ENCODE data around the gene LGALS1. TPM values are rescaled to one million over a fixed set of nuclear protein-coding genes. Genes with fewer than 3 reads are reported as not detected.

The LGALS1 gene
- total RNA-seq, 6 experiments from 2014 or later: 34.7 to 267 (median 141) TPM

- 64% methylated on average over 9 of the region's 15 CpGs for WGBS (ENCODE audit: insufficient coverage, low coverage, low lambda C conversion rate, missing lambda C conversion rate)
- no peaks in the 10 kb centered on the region for H3K36me3 ChIP-seq
- H3K4me3 ChIP-seq: no peak overlapping the region
- no peak for TF ChIP-seq POLR2A (IDR thresholded peaks at IDR 0.05)
- no peak for TF ChIP-seq CTCF (IDR thresholded peaks at IDR 0.05)
- no peak overlapping the region for H3K27ac ChIP-seq
- intact Hi-C loops (cut with DNase I): loop anchor here in 1 of 2 donors (10.0 kb wide), 1 partner anchor 48 kb away; no protein-coding TSS in a partner anchor
- ATAC-seq (no peak), DNase-seq (no peak)
- no peaks in the 10 kb centered on the region for H3K9me3 ChIP-seq
- no peaks in the 10 kb centered on the region for H3K27me3 ChIP-seq
- H3K4me1 ChIP-seq: peaks cover 0 to 30% (median 10%) of the 10 kb centered on the region in 4 donors
Measured at GRCh38 chr22:37672206-37672919, 3.1 kb upstream of the LGALS1 start.

- intact Hi-C loops (cut with DNase I): loop anchor here in 1 of 2 donors (10.0 kb wide), 1 partner anchor 48 kb away; no protein-coding TSS in a partner anchor
- no peak for ATAC-seq
Measured at GRCh38 chr22:37672920-37673455, 2.4 kb upstream of the LGALS1 start.

GRCh38 chr22:37674248-37674647, 1.2 kb upstream of the LGALS1 start:
- DNase-seq: no peak
- TF ChIP-seq CTCF (IDR thresholded peaks at IDR 0.05) (no peak), POLR2A (IDR thresholded peaks at IDR 0.05) (no peak)
- H3K36me3 ChIP-seq: no peaks in the 10 kb centered on the region
- H3K4me1 ChIP-seq: peaks cover 0 to 30% (median 10%) of the 10 kb centered on the region in 4 donors
- H3K4me3 ChIP-seq: no peak overlapping the region
- peak overlapping the region; percentile 56 to 84 (median 64) for H3K27ac ChIP-seq
- 78% methylated on average over 5 of the region's 12 CpGs for WGBS (ENCODE audit: insufficient coverage, low coverage, low lambda C conversion rate, missing lambda C conversion rate)
- ATAC-seq: no peak
- intact Hi-C loops (cut with DNase I): loop anchor here in 1 of 2 donors (10.0 kb wide), 1 partner anchor 49 kb away; no protein-coding TSS in a partner anchor
- H3K27me3 ChIP-seq: no peaks in the 10 kb centered on the region
- no peaks in the 10 kb centered on the region for H3K9me3 ChIP-seq

More at GRCh38 chr22:37672920-37673455, 2.4 kb upstream of the LGALS1 start:
- Histone ChIP-seq H3K27ac (no peak overlapping the region), H3K4me1 (peaks cover 0 to 30% (median 10%) of the 10 kb centered on the region in 4 donors), H3K27me3 (no peaks in the 10 kb centered on the region), H3K9me3 (no peaks in the 10 kb centered on the region), H3K36me3 (no peaks in the 10 kb centered on the region), H3K4me3 (no peak overlapping the region)
- WGBS (ENCODE audit: insufficient coverage, low coverage, low lambda C conversion rate, missing lambda C conversion rate): 43% methylated on average over 2 of the region's 11 CpGs
- DNase-seq: no peak
- TF ChIP-seq POLR2A (IDR thresholded peaks at IDR 0.05): no peak
- TF ChIP-seq CTCF (IDR thresholded peaks at IDR 0.05): no peak

- peak overlapping the region; percentile 54 to 84 (median 84) for H3K27ac ChIP-seq
- no peaks in the 10 kb centered on the region for H3K36me3 ChIP-seq
- 7% methylated on average over 8 of the region's 17 CpGs for WGBS (ENCODE audit: insufficient coverage, low coverage, low lambda C conversion rate, missing lambda C conversion rate)
- H3K4me3 ChIP-seq: peak overlapping the region; percentile 41 to 62 (median 58)
- no peaks in the 10 kb centered on the region for H3K9me3 ChIP-seq
- DNase-seq (peak; percentile 77 to 96 (median 86)), ATAC-seq (peak; percentile 50 to 72 (median 67))
- intact Hi-C loops (cut with DNase I): loop anchor here in 1 of 2 donors (10.0 kb wide), 1 partner anchor 51 kb away; no protein-coding TSS in a partner anchor
- H3K27me3 ChIP-seq: no peaks in the 10 kb centered on the region
- peaks cover 0 to 30% (median 10%) of the 10 kb centered on the region in 4 donors for H3K4me1 ChIP-seq
- TF ChIP-seq POLR2A (IDR thresholded peaks at IDR 0.05) (no peak), CTCF (IDR thresholded peaks at IDR 0.05) (no peak)
Measured at GRCh38 chr22:37675930-37676735, 697 bp downstream of the LGALS1 start.

Measured in right lobe of liver (tissue), 6 donors.